ENCODE results near the gene KCTD18. TPM values are rescaled to one million over a fixed set of nuclear protein-coding genes. Genes with fewer than 3 reads are reported as not detected.

The KCTD18 gene
- total RNA-seq (2022; extraction: Qiagen RNA extraction), result 10.6 to 13.3 TPM (median 10.8 TPM) in 5 replicates

GRCh38 chr2:200509612-200510433 is at the start of gene KCTD18:
KCTD18 (minus strand) TSS chr2:200510068; CDS start chr2:200507016, 3,052 bp downstream.

DNA sequence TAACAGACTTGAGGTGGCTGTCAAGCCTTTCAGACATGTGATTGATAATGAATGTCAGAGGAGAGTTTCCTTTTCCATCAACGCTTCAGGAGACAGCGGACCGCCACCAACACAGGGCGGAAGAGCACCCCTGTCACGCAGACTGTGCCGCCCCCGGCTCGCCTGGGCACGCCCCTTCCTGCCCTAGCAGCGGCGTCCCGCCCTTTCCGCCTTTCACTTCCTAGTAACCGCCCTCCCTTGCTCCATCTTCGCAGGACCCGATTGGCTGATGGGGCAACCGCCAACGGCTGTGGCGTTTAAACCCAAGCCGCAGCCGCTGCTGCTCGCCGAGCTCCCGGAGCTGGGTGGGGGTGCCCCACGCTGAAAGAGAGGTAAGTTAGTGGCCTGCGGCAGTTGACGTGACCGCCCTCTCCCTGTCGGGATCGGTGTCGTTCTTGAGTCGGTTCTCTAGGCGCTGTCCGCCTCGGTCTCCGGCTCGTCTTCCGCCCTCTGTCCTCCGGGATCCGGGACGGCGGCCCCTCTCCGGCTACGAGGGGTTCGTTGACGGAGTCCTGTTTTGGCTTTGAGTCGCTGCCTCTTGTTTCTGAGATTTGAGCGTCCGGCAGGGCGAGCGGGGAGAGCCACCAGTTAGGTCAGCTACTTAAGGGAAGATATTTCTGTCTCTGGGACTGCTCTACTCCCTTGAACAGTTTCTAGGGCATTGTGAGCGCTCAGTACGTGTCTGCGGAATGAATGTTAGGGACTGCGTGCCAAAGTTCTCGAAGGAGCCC is 16.2 kb upstream of the KCTD18 start, which contains the start of gene SGO2:
Gene SGO2, plus strand, starts transcription at position 326 of the 770 bp plus-strand sequence. CDS start 6,769 bp downstream, outside the sequence.

Other genes with a start within 250 kb of the KCTD18 start
- gene SPATS2L, start 203.4 kb downstream of the KCTD18 start, total RNA-seq (2022; extraction: Qiagen RNA extraction), result 114 to 133 TPM (median 125 TPM) in 5 replicates
- gene SGO2, start 16.1 kb upstream of the KCTD18 start, total RNA-seq (2022; extraction: Qiagen RNA extraction), result 10.8 to 17.5 TPM (median 13.2 TPM) in 5 replicates
- gene AOX1, start 75.9 kb upstream of the KCTD18 start, total RNA-seq (2022; extraction: Qiagen RNA extraction), result 4.1 to 8.6 TPM (median 4.8 TPM) in 5 replicates